ELR (cell line): ENCODE results near the gene KRTAP6-1.

Source experiments
- DNase-seq: peaks from one replicate; pipeline ENCODE4 v3.0.0-alpha.2; 2015; ENCODE audit warnings: low read depth

The KRTAP6-1 gene

GRCh38 chr21:30577766-30578165, 36.0 kb downstream of the KRTAP6-1 start:
- no peak for DNase-seq

- DNase-seq = no peak
Observed at GRCh38 chr21:30567617-30568016, 46.1 kb downstream of the KRTAP6-1 start.

- DNase-seq = no peak
Observed at GRCh38 chr21:30563630-30564029, 50.1 kb downstream of the KRTAP6-1 start.
